ENCODE results near the gene PCNA. TPM values are rescaled to one million over a fixed set of nuclear protein-coding genes. Genes with fewer than 3 reads are reported as not detected.
A peak's percentile ranks its signal among the peaks of the same experiment; 100 is the strongest.
"Not testable (repeated sequence)": the region's sequence is repeated elsewhere in the genome, so short reads cannot be mapped to it uniquely, and the experiment has no call there.

Gene PCNA
- total RNA-seq, 2 donors from 2014 or later: 37.0 to 75.4 TPM

DNA sequence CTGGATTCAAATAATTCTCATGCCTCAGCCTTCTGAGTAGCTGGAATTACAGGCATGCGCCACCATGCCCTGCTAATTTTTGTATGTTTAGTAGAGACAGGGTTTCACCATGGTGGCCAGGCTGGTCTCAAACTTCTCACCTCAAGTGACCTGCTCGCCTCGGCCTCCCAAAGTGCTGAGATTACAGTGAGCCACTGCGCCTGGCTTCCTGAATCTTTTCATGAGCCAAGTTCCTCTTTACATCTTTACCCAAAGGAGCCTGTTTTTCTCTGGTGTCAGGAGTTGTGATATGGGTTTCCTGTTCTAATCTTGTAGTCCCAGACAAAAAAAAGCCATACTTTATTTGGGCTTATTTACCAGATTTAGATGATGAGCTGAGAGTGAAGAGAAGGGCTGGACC lies 34.4 kb downstream of the PCNA start:
- H3K27me3 ChIP-seq (replicated peaks; ENCODE audit: insufficient read depth): no peaks in the 10 kb centered on the region
- H3K27ac ChIP-seq: no peak overlapping the region
- TF ChIP-seq POLR2A (IDR thresholded peaks at IDR 0.05): no peak
- TF ChIP-seq, protein P1, sequence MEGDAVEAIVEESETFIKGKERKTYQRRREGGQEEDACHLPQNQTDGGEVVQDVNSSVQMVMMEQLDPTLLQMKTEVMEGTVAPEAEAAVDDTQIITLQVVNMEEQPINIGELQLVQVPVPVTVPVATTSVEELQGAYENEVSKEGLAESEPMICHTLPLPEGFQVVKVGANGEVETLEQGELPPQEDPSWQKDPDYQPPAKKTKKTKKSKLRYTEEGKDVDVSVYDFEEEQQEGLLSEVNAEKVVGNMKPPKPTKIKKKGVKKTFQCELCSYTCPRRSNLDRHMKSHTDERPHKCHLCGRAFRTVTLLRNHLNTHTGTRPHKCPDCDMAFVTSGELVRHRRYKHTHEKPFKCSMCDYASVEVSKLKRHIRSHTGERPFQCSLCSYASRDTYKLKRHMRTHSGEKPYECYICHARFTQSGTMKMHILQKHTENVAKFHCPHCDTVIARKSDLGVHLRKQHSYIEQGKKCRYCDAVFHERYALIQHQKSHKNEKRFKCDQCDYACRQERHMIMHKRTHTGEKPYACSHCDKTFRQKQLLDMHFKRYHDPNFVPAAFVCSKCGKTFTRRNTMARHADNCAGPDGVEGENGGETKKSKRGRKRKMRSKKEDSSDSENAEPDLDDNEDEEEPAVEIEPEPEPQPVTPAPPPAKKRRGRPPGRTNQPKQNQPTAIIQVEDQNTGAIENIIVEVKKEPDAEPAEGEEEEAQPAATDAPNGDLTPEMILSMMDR (IDR thresholded peaks at IDR 0.05): no peak
- no peak for TF ChIP-seq POLR2AphosphoS5 (IDR thresholded peaks at IDR 0.05)
- WGBS: 88% methylated on average over 4 of the region's 4 CpGs
- H3K9me3 ChIP-seq: no peaks in the 10 kb centered on the region
- no peaks in the 10 kb centered on the region for H3K4me1 ChIP-seq (replicated peaks)
- no peaks in the 10 kb centered on the region for H3K36me3 ChIP-seq
- no peak for DNase-seq (ENCODE audit: low spot score)
- no peak overlapping the region for H3K4me3 ChIP-seq
- intact Hi-C loops (cut with DNase I): no loop called here

DNA sequence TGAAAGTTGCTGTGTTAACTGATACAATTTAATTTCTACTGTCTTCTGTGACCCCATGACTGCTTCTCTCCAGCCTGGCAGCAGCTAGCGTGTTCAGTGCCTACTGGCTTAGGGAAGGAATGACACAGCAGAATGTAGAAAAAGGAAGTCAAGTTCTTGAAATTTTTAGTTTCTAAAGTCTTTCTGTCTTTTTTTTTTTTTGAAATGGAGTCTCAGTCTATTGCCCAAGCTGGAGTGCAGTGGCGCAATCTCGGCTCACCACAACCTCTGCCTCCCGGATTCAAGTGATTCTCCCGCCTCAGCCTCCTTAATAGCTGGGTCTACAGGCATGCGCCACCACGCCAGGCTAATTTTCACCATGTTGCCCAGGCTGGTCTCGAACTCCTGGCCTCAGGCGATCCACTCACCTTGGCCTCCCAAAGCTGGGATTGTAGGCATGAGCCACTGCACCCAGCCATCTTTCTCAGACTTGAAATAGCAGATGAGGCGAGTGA lies 39.3 kb downstream of the PCNA start:
- no peaks in the 10 kb centered on the region for H3K36me3 ChIP-seq
- no peaks in the 10 kb centered on the region for H3K9me3 ChIP-seq
- intact Hi-C loops (cut with DNase I): no loop called here
- 93% methylated on average over 10 of the region's 10 CpGs for WGBS
- TF ChIP-seq POLR2A (IDR thresholded peaks at IDR 0.05) (no peak), POLR2AphosphoS5 (IDR thresholded peaks at IDR 0.05) (no peak)
- TF ChIP-seq, protein P1 (IDR thresholded peaks at IDR 0.05): no peak
- no peaks in the 10 kb centered on the region for H3K27me3 ChIP-seq (replicated peaks; ENCODE audit: insufficient read depth)
- no peak overlapping the region for H3K4me3 ChIP-seq
- H3K27ac ChIP-seq: no peak overlapping the region
- DNase-seq (ENCODE audit: low spot score): no peak
- H3K4me1 ChIP-seq (replicated peaks): no peaks in the 10 kb centered on the region

DNA sequence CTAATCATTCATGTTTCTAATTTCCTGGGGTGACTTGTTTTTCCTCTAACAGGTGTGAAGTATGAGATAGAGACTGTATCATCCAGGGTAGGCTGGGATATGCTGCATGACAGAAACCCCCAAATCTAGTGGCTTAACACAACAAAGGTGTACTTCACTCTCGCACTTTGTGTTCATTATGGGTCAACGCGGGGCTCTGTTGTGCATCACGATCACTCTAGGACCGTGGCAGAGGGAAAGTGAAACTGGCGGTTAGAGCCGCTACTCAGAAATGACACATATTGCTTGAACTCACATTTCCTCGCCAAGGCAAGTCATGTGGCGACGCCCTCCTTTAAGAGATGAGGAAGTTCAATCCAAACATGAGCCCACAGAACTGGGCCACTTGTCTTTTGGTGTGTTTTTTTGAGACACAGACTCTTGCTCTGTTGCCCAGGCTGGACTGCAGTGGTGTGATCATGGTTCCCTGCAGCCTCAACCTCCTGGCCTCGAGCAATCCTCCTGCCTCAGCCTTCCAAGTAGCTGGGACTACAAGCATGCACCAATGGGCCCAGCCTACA lies 41.3 kb downstream of the PCNA start:
- Histone ChIP-seq H3K4me1 (replicated peaks) (no peaks in the 10 kb centered on the region), H3K27me3 (replicated peaks; ENCODE audit: insufficient read depth) (no peaks in the 10 kb centered on the region), H3K4me3 (no peak overlapping the region), H3K27ac (peak overlapping the region; percentile 20 to 43), H3K36me3 (no peaks in the 10 kb centered on the region), H3K9me3 (no peaks in the 10 kb centered on the region)
- 63% methylated on average over 11 of the region's 11 CpGs for WGBS
- DNase-seq (ENCODE audit: low spot score): peak; percentile 19
- intact Hi-C loops (cut with DNase I): no loop called here
- TF ChIP-seq, protein P1 (IDR thresholded peaks at IDR 0.05): no peak
- TF ChIP-seq POLR2AphosphoS5 (IDR thresholded peaks at IDR 0.05): peak; percentile 25

DNA sequence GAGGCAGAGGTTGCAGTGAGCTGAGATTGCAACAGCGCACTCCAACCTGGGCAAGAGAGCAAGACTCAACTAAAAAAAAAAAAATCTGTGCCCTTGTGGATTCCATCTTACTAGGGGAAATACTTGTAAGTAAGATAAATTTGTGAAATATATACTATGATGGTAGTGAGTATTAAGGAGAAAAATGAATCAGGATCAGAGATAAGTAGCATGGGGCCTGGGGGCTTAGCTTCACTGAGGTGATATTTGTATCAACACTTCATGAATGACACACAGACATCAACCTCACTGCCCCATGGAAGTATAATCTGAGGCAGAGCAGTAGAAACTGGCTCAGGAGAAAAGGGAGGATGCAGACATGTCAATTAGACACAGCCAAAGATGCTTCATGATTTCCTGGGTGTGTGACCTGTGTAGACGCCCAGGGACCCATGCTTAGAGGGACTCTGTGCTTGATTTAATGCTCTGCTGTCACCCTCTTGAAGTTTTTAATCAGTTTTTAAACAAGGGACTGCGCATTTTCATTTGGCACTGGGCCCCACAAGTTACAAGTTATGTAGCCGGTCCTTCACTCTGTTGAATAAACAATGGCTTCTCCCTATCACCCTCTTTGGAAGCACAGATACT lies 41.9 kb downstream of the PCNA start:
- DNase-seq (ENCODE audit: low spot score): no peak
- no peaks in the 10 kb centered on the region for H3K9me3 ChIP-seq
- no peaks in the 10 kb centered on the region for H3K4me1 ChIP-seq (replicated peaks)
- peak overlapping the region; percentile 20 to 43 for H3K27ac ChIP-seq
- H3K36me3 ChIP-seq: no peaks in the 10 kb centered on the region
- intact Hi-C loops (cut with DNase I): no loop called here
- H3K4me3 ChIP-seq: no peak overlapping the region
- H3K27me3 ChIP-seq (replicated peaks; ENCODE audit: insufficient read depth): no peaks in the 10 kb centered on the region
- TF ChIP-seq POLR2AphosphoS5 (IDR thresholded peaks at IDR 0.05): no peak
- TF ChIP-seq, protein P1 (IDR thresholded peaks at IDR 0.05): no peak
- TF ChIP-seq POLR2A (IDR thresholded peaks at IDR 0.05): no peak
- WGBS: 46% methylated on average over 4 of the region's 4 CpGs

DNA sequence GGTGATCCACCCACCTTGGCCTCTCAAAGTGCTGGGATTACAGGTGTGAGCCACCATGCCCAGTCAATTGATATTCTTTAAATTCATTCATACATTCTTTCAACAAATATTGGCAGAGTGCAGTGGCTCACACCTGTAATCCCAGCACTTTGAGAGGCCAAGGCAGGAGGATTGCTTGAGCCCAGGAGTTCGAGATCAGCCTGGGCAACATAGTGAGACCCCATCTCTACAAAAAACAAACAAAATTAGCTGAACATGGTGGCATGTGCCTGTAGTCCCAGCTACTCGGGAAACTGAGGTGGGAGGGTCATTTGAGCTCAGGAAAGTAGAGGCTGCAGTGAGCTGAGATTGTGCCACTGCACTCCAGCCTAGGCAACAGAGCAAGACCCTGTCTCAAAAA lies 42.8 kb downstream of the PCNA start:
- intact Hi-C loops (cut with DNase I); H3K9me3 ChIP-seq; H3K36me3 ChIP-seq; H3K27me3 ChIP-seq (replicated peaks; ENCODE audit: insufficient read depth); DNase-seq (ENCODE audit: low spot score); H3K4me3 ChIP-seq; H3K27ac ChIP-seq; H3K4me1 ChIP-seq (replicated peaks): not testable (repeated sequence)
- WGBS: 92% methylated on average over 2 of the region's 2 CpGs

Data from prostate gland (tissue), 2 donors.